K562 (cell line): Measurements from ENCODE around the gene DPH7. TPM values are rescaled to one million over a fixed set of nuclear protein-coding genes. Genes with fewer than 3 reads are reported as not detected.
A peak's percentile ranks its signal among the peaks of the same experiment; 100 is the strongest.

Experiments
- CAMTA2 ChIP-seq: fragments of 250-450 bp; sonication (Bioruptor Pico); conservative IDR thresholded peaks from 2 replicates; pipeline ENCODE4 v1.5.1; 2022
- CREM ChIP-seq: IDR thresholded peaks from 2 replicates; pipeline ENCODE4 v1.6.1; 2014; ENCODE audit warnings: antibody characterized with exemption, low read depth
- E2F3 ChIP-seq: fragments of 250-450 bp; sonication (Bioruptor Pico); IDR thresholded peaks from 2 replicates; pipeline ENCODE4 v1.4.0; 2020; ENCODE audit warnings: mild to moderate bottlenecking
- E2F5 ChIP-seq: sonication (generic); formaldehyde crosslinking; IDR thresholded peaks from 2 replicates; pipeline ENCODE4 v1.8.0; 2022; ENCODE audit warnings: mild to moderate bottlenecking, missing genetic modification reagents
- GMEB1 ChIP-seq: fragments of 250-450 bp; sonication (Bioruptor Pico); IDR thresholded peaks from 2 replicates; pipeline ENCODE4 v1.4.0; 2020; ENCODE audit warnings: mild to moderate bottlenecking
- KDM2B ChIP-seq: fragments of 250-450 bp; sonication (Bioruptor Pico); IDR thresholded peaks from 2 replicates; pipeline ENCODE4 v1.8.0; 2021; ENCODE audit warnings: mild to moderate bottlenecking, moderate library complexity
- KDM5B ChIP-seq: fragments of 200-600 bp; sonication (generic); IDR thresholded peaks from 2 replicates; pipeline ENCODE4 v1.6.1; 2012; ENCODE audit warnings: low read depth, mild to moderate bottlenecking, moderate library complexity, low read length, control low read depth, inconsistent platforms; ENCODE audit not compliant: insufficient replicate concordance
- KLF10 ChIP-seq: fragments of 250-450 bp; sonication (Bioruptor Pico); IDR thresholded peaks from 2 replicates; pipeline ENCODE4 v1.6.1; 2021; ENCODE audit warnings: matching md5 sums
- KLF13 ChIP-seq: fragments of 450-650 bp; IDR thresholded peaks from 2 replicates; pipeline ENCODE4 v1.6.1; 2016; ENCODE audit warnings: missing genetic modification characterization, low read depth, mild to moderate bottlenecking, missing compliant biosample characterization, moderate library complexity, borderline replicate concordance
- MAZ ChIP-seq, 2 experiments: fragments of 450-650 bp in 1 of 2; sonication (generic) in 1 of 2; formaldehyde crosslinking; IDR thresholded peaks in 1 of 2; conservative IDR thresholded peaks in 1 of 2; 2 replicates each; pipeline versions ENCODE4 v1.4.0 to v1.5.0; 2020; ENCODE audit warnings: mild to moderate bottlenecking in 1 of 2, missing genetic modification reagents in 1 of 2
- MBD2 ChIP-seq: sonication (generic); IDR thresholded peaks from 2 replicates; pipeline ENCODE4 v1.6.1; 2016; ENCODE audit warnings: low read depth, borderline replicate concordance
- MXD1 ChIP-seq: fragments of 250-450 bp; sonication (Bioruptor Pico); IDR thresholded peaks from 2 replicates; pipeline ENCODE4 v1.8.0; 2021; ENCODE audit warnings: borderline replicate concordance, mild to moderate bottlenecking, moderate library complexity; ENCODE audit not compliant: poor library complexity, severe bottlenecking
- NCOR1 ChIP-seq: fragments of 450-650 bp; IDR thresholded peaks from 2 replicates; pipeline ENCODE4 v1.6.1; 2016; ENCODE audit warnings: mild to moderate bottlenecking, moderate library complexity
- NRF1 ChIP-seq, 2 experiments: fragments of 450-650 bp; IDR thresholded peaks in 1 of 2; conservative IDR thresholded peaks in 1 of 2; 2 replicates each; pipeline ENCODE4 v1.6.1; 2014; ENCODE audit warnings: mild to moderate bottlenecking in 2 of 2
- RB1 ChIP-seq: fragments of 450-650 bp; IDR thresholded peaks from 2 replicates; pipeline ENCODE4 v1.6.1; 2017; ENCODE audit warnings: low read depth, mild to moderate bottlenecking
- TCFL5 ChIP-seq: fragments of 250-450 bp; sonication (Bioruptor Pico); conservative IDR thresholded peaks from 2 replicates; pipeline ENCODE4 v1.6.1; 2021; ENCODE audit warnings: mild to moderate bottlenecking, moderate library complexity, matching md5 sums
- U2AF2 ChIP-seq: fragments of 200-400 bp; formaldehyde crosslinking; optimal IDR thresholded peaks from 2 replicates; pipeline ENCODE3; 2017; ENCODE audit warnings: low read depth, mild to moderate bottlenecking, low read length
- ZBTB7A ChIP-seq: IDR thresholded peaks from 2 replicates; pipeline ENCODE4 v1.6.1; 2011; ENCODE audit warnings: low read depth, mild to moderate bottlenecking, low read length, moderate library complexity, borderline replicate concordance; ENCODE audit not compliant: control insufficient read depth
- ZC3H4 ChIP-seq: sonication (generic); formaldehyde crosslinking; IDR thresholded peaks from 2 replicates; pipeline ENCODE4 v1.9.0; 2021; ENCODE audit warnings: missing genetic modification reagents, borderline replicate concordance
- ZNF274 ChIP-seq: IDR thresholded peaks from 2 replicates; pipeline ENCODE4 v1.6.1; 2011; ENCODE audit warnings: low read depth, mild to moderate bottlenecking, low read length, moderate library complexity, borderline replicate concordance
- ZNF449 ChIP-seq: fragments of 250-450 bp; sonication (Bioruptor Pico); IDR thresholded peaks from 2 replicates; pipeline ENCODE4 v1.8.0; 2022; ENCODE audit warnings: moderate library complexity, mild to moderate bottlenecking, inconsistent platforms
- ZNF511 ChIP-seq: sonication (generic); formaldehyde crosslinking; IDR thresholded peaks from 2 replicates; pipeline ENCODE4 v1.8.0; 2022; ENCODE audit warnings: mild to moderate bottlenecking, missing genetic modification reagents
- polyA plus RNA-seq, 8 experiments: library from polyadenylated mRNA; depleted of rRNA in 4 of 8; stranded (reverse) in 5 of 8; unstranded in 3 of 8; fragments of >200 nt; fragmentation: Nextera tagmentation in 2 of 8; fragmentation: Illumina TruSeq in 1 of 8; extraction: Ambion mirVana in 2 of 8; extraction: Trizol in 1 of 8; gene quantifications; 2 replicates each; pipeline versions ENCODE4 v1.2.1 to v1.2.3, GENCODE V29; 2011 to 2014; ENCODE audit warnings: inconsistent platforms in 1 of 8, missing spikeins in 1 of 8
- total RNA-seq, 7 experiments: library from RNA; depleted of rRNA in 6 of 7; stranded (reverse); fragments of >200 nt in 6 of 7; fragmentation: Illumina TruSeq in 2 of 7; extraction: Trizol in 2 of 7; gene quantifications; 2 replicates each; pipeline versions ENCODE4 v1.2.1 to v1.2.3, GENCODE V29; 2011 to 2021; ENCODE audit warnings: low replicate concordance in 1 of 7

DPH7 gene
- total and polyA plus RNA-seq, 9 of the 15 experiments (the other 6 are each of a cell fraction or from before 2014, with no cell fraction given), result 13.9 to 68.6 (median 41.3) TPM

GRCh38 chr9:137605121-137606004 lies 26.6 kb upstream of the DPH7 start, which contains the start of gene ARRDC1 (continued):
- TF ChIP-seq ZNF274 (no peak), KDM2B (CRISPR knock-in tag) (peak; percentile 81; the same call in 1 of the 2 replicates), NRF1 (conservative IDR thresholded peaks at IDR 0.05 in 1 of 2, IDR thresholded peaks at IDR 0.05 in 1 of 2) (peak in 1 of 2 experiments; percentile 81; a peak in 2 of 4 replicates), MBD2 (peak; percentile 39; the same call in 1 of the 2 replicates), ZNF449 (CRISPR knock-in tag) (no peak), TCFL5 (CRISPR knock-in tag) (no peak), ZBTB7A (peak; percentile 78; the same call in 1 of the 2 replicates), KLF10 (no peak), U2AF2 (no peak), MAZ (CRISPR knock-in tag; conservative IDR thresholded peaks at IDR 0.05 in 1 of 2, IDR thresholded peaks at IDR 0.05 in 1 of 2) (peak; percentile 56 to 68), RB1 (peak; percentile 73), KLF13 (no peak), CAMTA2 (0 out of 2 replicates have a peak, but pooled peaks have one; percentile 30), E2F5 (no peak), ZC3H4 (CRISPR knock-in tag) (no peak), NCOR1 (no peak), GMEB1 (CRISPR knock-in tag) (peak; percentile 84), KDM5B (peak; percentile 75), ZNF511 (no peak), MXD1 (CRISPR knock-in tag) (no peak), CREM (peak; percentile 53), E2F3 (CRISPR knock-in tag) (peak; percentile 22; the same call in 1 of the 2 replicates)
